ENCODE measurements around the gene EFHC1.

EFHC1 gene

DNA sequence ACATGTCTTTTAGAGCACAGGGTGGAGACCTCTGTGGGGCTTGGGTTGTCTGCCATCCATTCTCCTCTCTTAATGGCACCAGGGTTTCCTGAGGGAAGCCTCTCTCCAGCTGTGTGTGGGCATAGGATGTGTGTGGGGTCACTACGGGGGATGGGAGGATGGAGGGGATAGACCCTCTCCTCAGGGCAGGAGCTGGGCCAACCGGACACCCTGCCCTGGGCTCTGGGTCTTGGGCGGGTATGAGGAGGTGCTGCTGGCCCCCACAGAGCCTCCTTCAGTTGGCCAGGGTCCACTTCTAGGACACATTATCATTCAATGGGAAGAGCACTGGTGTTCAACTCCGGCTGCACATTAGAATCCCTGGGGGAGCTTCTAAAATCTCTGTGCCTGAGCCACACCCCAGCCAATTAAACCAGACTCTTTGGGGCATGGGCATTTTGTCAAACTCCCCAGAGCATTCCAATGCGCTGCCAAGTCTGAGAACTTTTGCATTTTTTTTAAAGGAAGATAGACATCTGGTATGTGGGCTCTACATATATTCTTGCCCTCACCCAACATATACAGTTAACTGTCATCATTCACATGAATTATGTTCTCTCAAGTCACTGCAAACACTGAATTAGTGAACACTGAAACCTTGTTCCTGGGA is 118.2 kb downstream of the EFHC1 start:
- no peak for DNase-seq (ENCODE audit: low spot score)

DNA sequence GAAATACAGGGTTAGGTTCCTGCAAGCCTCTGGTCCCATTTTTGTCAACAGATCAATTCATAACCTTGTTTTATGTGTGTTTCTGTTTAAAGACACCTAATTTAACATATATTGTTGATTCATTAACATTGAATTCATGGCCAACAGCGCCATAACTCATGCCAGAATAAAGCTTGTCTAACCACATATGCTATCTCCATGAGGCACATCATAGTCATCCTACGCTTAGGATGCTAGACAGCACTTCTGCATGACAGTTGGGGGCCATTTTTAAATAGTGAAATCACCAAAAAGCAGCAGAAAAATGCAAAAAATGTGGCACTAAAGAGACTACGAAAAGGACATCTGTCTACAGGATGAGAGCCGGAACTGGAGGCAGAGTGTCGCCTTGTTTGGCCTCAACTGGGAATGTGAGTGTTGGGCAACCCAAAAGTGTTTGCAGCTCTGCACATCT is 118.8 kb downstream of the EFHC1 start:
- DNase-seq (ENCODE audit: low spot score): no peak

DNA sequence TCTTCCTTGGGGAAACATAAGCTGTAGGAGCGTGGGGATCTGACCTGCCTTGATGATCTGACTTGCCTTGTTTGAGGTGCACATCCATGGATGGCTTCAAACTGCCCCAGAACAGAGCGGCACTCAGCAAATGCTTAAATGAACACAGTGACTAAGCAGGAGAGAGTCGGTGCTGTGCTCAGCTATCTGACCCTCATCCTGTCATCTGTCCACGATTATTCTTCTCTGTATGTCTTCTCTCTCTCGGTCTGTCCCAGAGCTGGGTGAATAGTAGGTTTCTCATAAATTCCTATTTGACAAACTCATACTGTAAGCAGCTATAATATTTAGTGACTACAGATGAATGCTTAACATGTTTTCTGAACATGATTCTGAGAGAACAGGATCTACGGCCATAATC is 119.5 kb downstream of the EFHC1 start:
- DNase-seq (ENCODE audit: low spot score): no peak

- DNase-seq (ENCODE audit: low spot score): no peak
These were observed 120.3 kb downstream of the EFHC1 start for GRCh38 chr6:52540286-52540902.

DNA sequence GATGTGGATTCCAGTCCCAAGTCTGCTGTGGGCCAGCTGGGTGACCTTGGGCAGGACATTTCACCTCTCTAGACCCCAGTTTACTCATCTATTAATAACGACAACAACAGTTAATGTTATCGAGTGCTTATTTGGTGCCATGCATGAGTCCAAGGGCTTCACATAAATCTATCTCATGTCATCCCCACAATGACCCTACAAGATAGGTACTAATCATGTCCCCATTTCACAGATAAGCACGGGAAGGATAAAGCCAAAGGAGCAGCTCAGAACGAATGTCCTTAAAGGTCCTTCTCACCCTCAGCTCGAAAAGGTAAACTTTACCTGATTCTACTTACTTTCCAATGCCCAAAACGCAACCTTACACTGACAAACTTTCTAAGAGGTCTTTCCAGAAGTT is 121.0 kb downstream of the EFHC1 start:
- no peak for DNase-seq (ENCODE audit: low spot score)

DNA sequence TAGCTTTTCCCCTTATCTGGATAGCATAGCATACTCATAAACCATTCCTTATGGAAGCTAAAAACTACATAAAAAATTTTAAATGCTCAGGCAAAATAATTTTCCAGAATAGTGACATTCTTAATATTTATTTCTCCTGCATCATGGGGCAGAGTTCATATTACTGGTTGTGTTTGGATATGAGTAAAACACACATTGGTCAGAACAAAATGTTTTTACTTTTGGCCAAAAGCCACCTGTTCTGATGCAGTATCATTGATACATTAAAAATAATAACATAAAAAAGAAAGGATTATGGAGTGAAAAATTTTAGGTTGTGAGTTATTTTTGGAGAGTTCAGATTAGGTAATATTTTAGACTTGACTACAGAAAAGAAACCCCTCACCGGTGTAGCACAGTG is 123.1 kb downstream of the EFHC1 start:
- DNase-seq (ENCODE audit: low spot score): no peak

DNA sequence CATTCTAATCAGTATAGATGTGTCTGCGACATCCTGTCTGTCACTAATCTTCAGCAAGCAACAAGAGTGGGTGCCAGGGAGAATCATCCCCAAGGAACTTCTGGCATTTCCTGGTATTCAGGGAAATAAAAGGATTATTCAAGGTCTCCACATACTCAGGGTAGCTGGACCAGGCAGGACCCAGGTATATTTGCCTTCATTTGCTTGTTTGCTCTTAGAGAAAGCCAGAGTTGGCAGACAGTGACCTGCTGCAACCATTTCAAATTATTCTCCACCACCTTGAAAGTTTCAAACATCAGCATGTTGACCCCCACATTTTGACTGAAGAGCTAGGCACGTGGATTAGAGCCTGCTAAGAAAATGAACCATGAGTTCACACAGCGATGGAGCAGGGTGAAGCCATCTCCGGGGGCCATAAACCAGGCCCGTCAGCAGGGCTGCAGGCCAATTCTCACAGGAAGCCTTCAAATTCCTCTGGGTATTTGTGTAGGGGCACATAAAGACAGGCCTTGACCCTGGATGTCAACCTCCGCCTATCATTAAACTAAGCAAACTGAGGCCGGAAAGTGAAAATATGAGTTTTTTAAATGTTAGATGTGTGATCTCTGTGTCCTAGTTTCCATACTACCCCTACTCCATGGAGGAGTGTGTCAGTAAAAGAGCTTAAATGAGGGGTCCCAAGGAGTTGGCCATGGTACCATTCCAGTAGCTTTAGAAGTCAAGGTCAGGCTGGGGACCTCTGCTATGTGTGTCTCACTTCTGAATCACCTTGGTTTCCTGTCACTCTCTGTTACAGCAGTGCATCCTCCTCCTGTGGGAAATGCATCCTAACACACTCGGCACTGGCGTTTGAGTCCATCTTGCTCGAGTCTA is 123.8 kb downstream of the EFHC1 start:
- DNase-seq (ENCODE audit: low spot score): no peak

DNA sequence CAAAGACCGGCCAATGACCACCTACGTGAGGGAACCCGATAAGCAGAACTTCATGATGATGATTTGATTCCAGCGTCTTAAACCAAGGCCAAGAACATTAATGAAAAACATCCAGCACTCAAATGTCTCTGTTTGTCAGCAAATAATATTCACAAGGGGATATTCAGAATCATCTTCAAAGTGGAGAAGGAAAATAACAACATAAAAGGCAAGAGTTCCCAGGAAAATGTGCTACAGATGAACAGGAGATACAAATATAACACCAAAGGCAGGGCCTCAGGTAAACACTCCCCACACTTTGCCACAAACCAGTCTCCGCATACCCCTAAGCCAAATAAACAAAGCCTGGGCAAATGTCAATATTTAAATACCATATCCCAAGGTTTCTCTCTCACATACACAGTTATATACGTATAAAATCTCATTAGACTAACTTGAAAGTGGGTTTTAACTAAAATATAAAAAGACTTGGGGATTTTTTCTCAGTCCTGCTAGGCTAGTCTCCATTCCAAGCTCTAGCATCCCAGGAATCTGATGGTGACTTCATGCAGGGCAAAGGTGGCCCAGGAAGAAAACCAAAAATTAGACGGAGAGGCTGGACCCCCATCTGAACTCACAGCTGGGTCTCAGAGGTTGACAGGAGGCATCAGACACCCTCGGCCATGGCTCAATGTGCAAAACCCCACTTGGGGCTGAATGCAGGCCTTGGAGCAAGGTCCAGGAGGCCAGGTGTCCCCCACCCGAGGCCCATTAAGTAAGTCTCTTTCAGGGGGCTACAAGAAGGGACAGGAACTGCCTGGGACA is 124.7 kb downstream of the EFHC1 start:
- DNase-seq (ENCODE audit: low spot score): no peak

DNA sequence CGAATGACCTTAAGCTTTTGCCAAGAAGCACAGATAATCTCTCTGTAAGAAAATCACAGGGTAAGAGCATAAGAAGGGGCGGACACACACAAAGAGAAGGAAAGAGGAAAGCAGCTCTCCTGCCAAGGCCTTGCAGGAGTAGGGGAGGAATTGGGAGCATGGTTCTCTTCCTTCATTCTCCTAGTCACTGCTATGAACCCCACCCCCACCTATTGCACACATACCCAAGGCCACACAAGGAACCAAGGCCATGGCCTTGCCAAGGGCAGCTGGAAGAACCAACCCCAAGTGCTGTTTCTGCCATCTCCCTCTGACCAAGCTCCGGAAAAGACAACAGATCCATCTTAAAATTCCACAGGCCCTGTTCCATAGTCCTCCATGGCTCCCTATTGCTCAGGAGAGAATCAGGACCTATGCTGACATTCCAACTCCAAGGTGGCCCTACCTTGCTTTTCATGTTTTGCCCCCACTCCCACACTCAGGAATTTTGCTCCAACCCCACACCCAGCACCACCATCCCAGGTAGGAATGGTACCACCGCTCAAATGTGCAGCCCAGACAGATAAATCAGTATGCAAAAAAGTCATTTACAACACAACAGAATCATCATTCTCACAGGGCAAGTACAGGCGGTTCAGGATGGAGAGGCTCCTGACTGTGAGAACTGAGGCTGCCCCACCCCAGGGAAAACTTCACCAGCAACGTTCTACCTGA is 125.4 kb downstream of the EFHC1 start:
- no peak for DNase-seq (ENCODE audit: low spot score)

DNA sequence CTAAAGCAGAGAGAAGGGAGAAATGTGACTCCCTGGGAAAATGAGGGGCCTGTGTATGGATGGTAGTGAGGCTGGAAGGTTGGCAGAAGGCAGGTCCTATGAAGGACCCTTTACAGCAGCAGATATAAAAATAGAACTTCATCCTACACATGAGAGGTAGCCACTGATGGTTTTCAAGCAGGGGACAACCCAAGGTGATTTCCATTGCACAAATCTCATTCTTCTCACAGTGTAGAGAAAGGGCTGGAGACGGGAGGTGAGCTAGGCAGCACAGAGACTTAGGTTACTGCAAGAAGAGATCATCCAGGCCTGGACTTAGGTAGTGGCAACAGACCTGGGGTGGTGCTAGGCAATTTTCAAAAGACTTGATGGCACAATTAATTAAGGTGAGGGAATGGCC is 126.0 kb downstream of the EFHC1 start:
- DNase-seq (ENCODE audit: low spot score): no peak

GRCh38 chr6:52546678-52547077 is 126.5 kb downstream of the EFHC1 start:
- DNase-seq (ENCODE audit: low spot score): no peak

- DNase-seq (ENCODE audit: low spot score): peak; percentile 65
These were observed 127.7 kb downstream of the EFHC1 start for GRCh38 chr6:52547647-52548352.

GRCh38 chr6:52548353-52548713 is 128.2 kb downstream of the EFHC1 start:
- DNase-seq (ENCODE audit: low spot score): no peak

GRCh38 chr6:52548999-52549398 is 128.9 kb downstream of the EFHC1 start:
- no peak for DNase-seq (ENCODE audit: low spot score)

DNA sequence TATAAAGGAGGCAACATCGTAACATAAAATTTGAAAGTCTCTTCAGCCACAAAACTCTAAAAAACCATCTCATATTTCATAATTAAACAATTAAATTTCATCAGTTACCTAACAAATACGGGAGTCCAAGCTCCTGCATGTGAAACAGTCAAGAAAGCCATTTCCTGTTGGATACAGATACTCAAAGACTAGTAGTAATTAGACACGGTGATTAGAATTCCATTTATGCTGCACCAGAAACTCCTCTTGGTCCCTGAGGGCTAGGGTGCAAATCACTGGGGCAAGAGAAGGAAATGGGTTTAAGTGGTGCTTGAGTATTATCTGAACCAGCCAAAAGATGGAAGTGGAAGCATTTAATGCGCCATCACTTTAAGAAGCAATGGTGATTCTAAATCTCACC is 129.3 kb downstream of the EFHC1 start:
- DNase-seq (ENCODE audit: low spot score): no peak

DNA sequence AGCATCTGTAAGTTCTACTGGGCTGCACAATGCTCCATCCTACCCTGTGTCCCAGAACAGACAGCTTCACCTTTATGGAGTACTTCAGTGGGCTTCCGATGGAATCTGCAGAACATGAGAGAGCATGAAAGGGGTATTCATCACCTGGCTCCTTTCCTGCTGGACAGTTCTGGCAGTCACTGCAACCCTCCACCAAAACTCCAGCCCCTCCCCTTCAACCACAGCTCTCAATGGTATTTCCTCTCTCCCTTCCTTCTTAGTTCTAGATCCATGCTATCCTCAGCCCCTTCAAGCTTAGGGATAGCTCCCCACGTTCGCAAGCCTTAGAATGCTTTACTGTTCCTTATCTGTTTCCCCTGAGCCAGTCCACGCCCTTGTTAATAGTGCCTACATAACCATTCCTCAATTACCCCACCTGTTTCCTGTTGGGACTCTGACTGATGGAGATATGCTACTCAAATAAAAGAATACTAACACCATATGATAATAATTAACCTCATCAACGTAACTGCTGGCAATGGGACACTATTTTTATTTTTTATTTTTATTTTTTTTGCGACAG is 130.0 kb downstream of the EFHC1 start:
- no peak for DNase-seq (ENCODE audit: low spot score)

DNA sequence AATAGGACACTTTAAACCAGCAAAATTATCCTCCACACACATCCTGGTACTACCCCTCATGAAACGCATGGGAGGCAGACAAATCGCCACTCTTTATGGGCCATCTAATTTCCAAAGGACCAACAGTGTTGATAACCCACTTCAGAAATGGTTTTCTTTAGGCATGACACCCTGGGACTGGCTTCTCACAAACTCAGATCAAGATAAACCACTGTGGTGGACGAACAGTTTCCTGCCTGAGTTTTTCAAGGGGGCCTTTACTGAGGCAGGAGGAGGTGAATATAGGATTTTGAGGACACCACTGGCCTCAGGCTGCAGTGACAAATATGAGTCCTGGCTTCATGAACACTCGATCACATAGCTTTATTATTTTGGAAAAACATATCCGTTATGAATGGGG is 130.7 kb downstream of the EFHC1 start:
- no peak for DNase-seq (ENCODE audit: low spot score)

- peak; percentile 69 for DNase-seq (ENCODE audit: low spot score)
These were observed 131.5 kb downstream of the EFHC1 start for GRCh38 chr6:52551483-52552277.

- no peak for DNase-seq (ENCODE audit: low spot score)
These were observed 132.1 kb downstream of the EFHC1 start for GRCh38 chr6:52552278-52552643.

All from SK-N-DZ (cell line).